ENCODE data around the gene TM6SF1. TPM values are rescaled to one million over a fixed set of nuclear protein-coding genes. Genes with fewer than 3 reads are reported as not detected.

The TM6SF1 gene
- total and polyA plus RNA-seq, 2 experiments from 2014 or later = 0.14 TPM; not detected in 1

DNA sequence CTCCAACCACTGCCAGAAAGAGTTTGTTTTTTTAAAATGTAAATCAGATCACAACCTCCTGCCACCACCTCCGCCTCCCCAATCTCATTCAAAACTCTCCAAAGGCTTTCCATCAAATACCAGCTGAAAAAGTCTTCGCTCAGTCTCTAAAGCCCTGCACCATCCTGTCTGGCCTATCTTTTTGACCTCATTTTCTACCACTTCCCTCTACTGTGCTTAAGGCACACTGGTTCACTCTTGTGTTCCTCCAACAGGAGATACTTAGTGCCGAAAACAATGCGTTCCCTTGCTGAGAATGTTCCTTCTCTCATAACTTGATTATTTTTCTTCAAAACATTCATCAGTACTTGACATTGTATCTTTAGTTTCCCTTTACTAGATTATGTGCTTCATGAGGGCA is 43.9 kb upstream of the TM6SF1 start:
- no peaks in the 10 kb centered on the region for H3K27me3 ChIP-seq (replicated peaks; ENCODE audit: insufficient read depth)
- no peak overlapping the region for H3K4me3 ChIP-seq
- H3K36me3 ChIP-seq (ENCODE audit: low read depth) = no peaks in the 10 kb centered on the region
- peaks cover 81% of the 10 kb centered on the region for H3K79me2 ChIP-seq (ENCODE audit: insufficient read depth)
- H3K9me3 ChIP-seq (ENCODE audit: low read depth) = no peaks in the 10 kb centered on the region
- peaks cover 16% of the 10 kb centered on the region; the same call in 1 of the 2 replicates for H4K20me1 ChIP-seq (ENCODE audit: insufficient read depth)
- DNase-seq = no peak
- no peak overlapping the region for H3K4me2 ChIP-seq (ENCODE audit: unreplicated experiment)
- in situ Hi-C loops (cut with MboI) = no loop called here
- H2AFZ ChIP-seq = no peak overlapping the region
- TF ChIP-seq EZH2phosphoT487 (IDR thresholded peaks at IDR 0.05; ENCODE audit: insufficient read depth, low read depth) (no peak), EZH2 (IDR thresholded peaks at IDR 0.05; ENCODE audit: insufficient read depth, poor library complexity, severe bottlenecking) (no peak)
- H3F3A ChIP-seq (ENCODE audit: insufficient read depth) = peaks cover 39% of the 10 kb centered on the region
- no peak overlapping the region for H3K9ac ChIP-seq
- WGBS, 2 experiments (ENCODE audit: low coverage in 1 of 2, low lambda C conversion rate in 2 of 2, missing lambda C conversion rate in 2 of 2) = 99% methylated on average over 4 of the region's 4 CpGs
- H3K4me1 ChIP-seq (ENCODE audit: insufficient read depth) = peaks cover 32% of the 10 kb centered on the region
- H3K27ac ChIP-seq = no peak overlapping the region
- no peaks in the 10 kb centered on the region for H3K9me2 ChIP-seq (ENCODE audit: insufficient read depth)

DNA sequence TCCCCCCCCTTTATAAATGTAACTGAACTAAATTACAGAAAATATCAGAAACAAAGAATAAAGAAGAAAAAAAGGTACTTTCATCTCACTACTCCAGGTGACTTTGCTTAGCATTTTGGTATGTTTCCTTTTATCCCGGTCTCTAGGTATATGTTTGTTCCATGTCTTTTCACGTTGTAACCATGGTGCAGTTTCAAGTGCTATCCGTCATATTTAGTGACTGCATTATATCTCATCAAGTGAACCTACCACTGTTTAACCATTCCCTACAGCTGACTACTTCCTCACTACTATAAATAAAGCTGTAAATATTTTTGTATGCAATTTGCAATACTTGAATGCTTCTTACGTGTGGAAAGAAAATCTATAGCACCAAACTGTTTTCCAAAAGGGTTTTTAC is 42.6 kb upstream of the TM6SF1 start:
- in situ Hi-C loops (cut with MboI) = no loop called here

GRCh38 chr15:83065431-83065830 is 42.0 kb upstream of the TM6SF1 start:
- no peaks in the 10 kb centered on the region for H3K9me2 ChIP-seq (ENCODE audit: insufficient read depth)
- in situ Hi-C loops (cut with MboI) = no loop called here
- WGBS, 2 experiments (ENCODE audit: low coverage in 1 of 2, low lambda C conversion rate in 2 of 2, missing lambda C conversion rate in 2 of 2) = 18 to 20% methylated on average over 3 of the region's 3 CpGs
- no peaks in the 10 kb centered on the region for H3K9me3 ChIP-seq (ENCODE audit: low read depth)
- H3K4me3 ChIP-seq = peak overlapping the region; percentile 81
- H3K4me1 ChIP-seq (ENCODE audit: insufficient read depth) = peaks cover 32% of the 10 kb centered on the region
- H3F3A ChIP-seq (ENCODE audit: insufficient read depth) = peaks cover 39% of the 10 kb centered on the region
- H4K20me1 ChIP-seq (ENCODE audit: insufficient read depth) = peaks cover 16% of the 10 kb centered on the region; the same call in 1 of the 2 replicates
- H3K27ac ChIP-seq = peak overlapping the region; percentile 78; the same call in 1 of the 2 replicates
- peak; percentile 25 for DNase-seq
- H3K79me2 ChIP-seq (ENCODE audit: insufficient read depth) = peaks cover 62% of the 10 kb centered on the region
- H2AFZ ChIP-seq = no peak overlapping the region
- H3K4me2 ChIP-seq (ENCODE audit: unreplicated experiment) = peak overlapping the region; percentile 93
- H3K27me3 ChIP-seq (replicated peaks; ENCODE audit: insufficient read depth) = no peaks in the 10 kb centered on the region
- peak overlapping the region; percentile 91 for H3K9ac ChIP-seq
- TF ChIP-seq EZH2 (IDR thresholded peaks at IDR 0.05; ENCODE audit: insufficient read depth, poor library complexity, severe bottlenecking) (no peak), EZH2phosphoT487 (IDR thresholded peaks at IDR 0.05; ENCODE audit: insufficient read depth, low read depth) (no peak)
- H3K36me3 ChIP-seq (ENCODE audit: low read depth) = no peaks in the 10 kb centered on the region

More for the DNA sequence above, 42.6 kb upstream of the TM6SF1 start:
- Histone ChIP-seq H3K9me2 (ENCODE audit: insufficient read depth) (no peaks in the 10 kb centered on the region), H3F3A (ENCODE audit: insufficient read depth) (peaks cover 39% of the 10 kb centered on the region), H3K79me2 (ENCODE audit: insufficient read depth) (peaks cover 67% of the 10 kb centered on the region), H3K9ac (peak overlapping the region; percentile 91), H3K36me3 (ENCODE audit: low read depth) (no peaks in the 10 kb centered on the region), H3K27ac (peak overlapping the region; percentile 78; the same call in 1 of the 2 replicates), H3K4me1 (ENCODE audit: insufficient read depth) (peaks cover 32% of the 10 kb centered on the region), H4K20me1 (ENCODE audit: insufficient read depth) (peaks cover 16% of the 10 kb centered on the region; the same call in 1 of the 2 replicates), H2AFZ (no peak overlapping the region), H3K4me3 (peak overlapping the region; percentile 81), H3K27me3 (replicated peaks; ENCODE audit: insufficient read depth) (no peaks in the 10 kb centered on the region), H3K9me3 (ENCODE audit: low read depth) (no peaks in the 10 kb centered on the region), H3K4me2 (ENCODE audit: unreplicated experiment) (peak overlapping the region; percentile 93)
- peak; percentile 64 for DNase-seq
- WGBS, 2 experiments (ENCODE audit: low coverage in 1 of 2, low lambda C conversion rate in 2 of 2, missing lambda C conversion rate in 2 of 2) = 10 to 21% methylated on average over 4 of the region's 4 CpGs
- TF ChIP-seq EZH2phosphoT487 (IDR thresholded peaks at IDR 0.05; ENCODE audit: insufficient read depth, low read depth) (no peak), EZH2 (IDR thresholded peaks at IDR 0.05; ENCODE audit: insufficient read depth, poor library complexity, severe bottlenecking) (no peak)

DNA sequence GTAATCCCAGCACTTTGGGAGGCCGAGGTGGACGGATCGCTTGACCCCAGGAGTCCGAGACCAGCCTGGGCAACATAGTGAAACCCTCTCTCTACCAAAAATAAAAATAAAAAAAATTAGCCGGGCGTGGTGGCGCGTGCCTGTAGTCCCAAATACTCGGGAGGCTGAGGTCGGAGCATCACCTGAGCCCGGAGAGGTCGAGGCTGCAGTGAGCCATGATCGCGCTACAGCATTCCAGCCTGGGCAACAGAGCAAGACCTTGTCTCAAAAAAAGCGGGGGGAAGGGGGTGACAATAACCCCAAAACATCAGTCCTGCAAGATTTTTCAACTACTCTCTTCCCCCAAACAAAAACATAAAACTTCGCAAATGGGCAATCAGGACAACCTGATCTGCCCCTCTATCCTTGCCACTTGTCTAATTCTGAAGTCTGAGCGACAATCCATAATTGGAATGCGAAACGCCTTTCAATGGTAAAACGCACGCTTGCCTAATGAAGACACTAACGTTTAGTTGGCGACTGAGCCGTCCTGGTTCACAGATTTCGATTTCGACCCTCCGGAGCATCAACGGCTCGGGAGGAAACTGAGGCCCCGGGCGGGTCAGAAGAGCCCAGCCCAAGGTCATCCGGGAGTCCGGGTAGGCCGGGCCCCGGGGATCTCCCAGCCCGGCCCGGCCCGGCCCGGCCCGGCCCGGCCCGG is 41.3 kb upstream of the TM6SF1 start:
- H3K27ac ChIP-seq = peak overlapping the region; percentile 78
- H3K36me3 ChIP-seq (ENCODE audit: low read depth) = no peaks in the 10 kb centered on the region
- DNase-seq = peak; percentile 28
- H3K9me2 ChIP-seq (ENCODE audit: insufficient read depth) = no peaks in the 10 kb centered on the region
- H3F3A ChIP-seq (ENCODE audit: insufficient read depth) = peaks cover 37% of the 10 kb centered on the region
- in situ Hi-C loops (cut with MboI) = no loop called here
- peak overlapping the region; percentile 91 for H3K9ac ChIP-seq
- H3K4me1 ChIP-seq (ENCODE audit: insufficient read depth) = peaks cover 32% of the 10 kb centered on the region
- 3 to 4% methylated on average over 31 to 33 of the region's 42 CpGs for WGBS, 2 experiments (ENCODE audit: low coverage in 1 of 2, low lambda C conversion rate in 2 of 2, missing lambda C conversion rate in 2 of 2)
- peak overlapping the region; percentile 79 for H2AFZ ChIP-seq
- H3K27me3 ChIP-seq (replicated peaks; ENCODE audit: insufficient read depth) = no peaks in the 10 kb centered on the region
- H3K4me2 ChIP-seq (ENCODE audit: unreplicated experiment) = peak overlapping the region; percentile 93
- TF ChIP-seq EZH2 (IDR thresholded peaks at IDR 0.05; ENCODE audit: insufficient read depth, poor library complexity, severe bottlenecking) (no peak), EZH2phosphoT487 (IDR thresholded peaks at IDR 0.05; ENCODE audit: insufficient read depth, low read depth) (no peak)
- no peaks in the 10 kb centered on the region for H3K9me3 ChIP-seq (ENCODE audit: low read depth)
- peaks cover 54% of the 10 kb centered on the region for H3K79me2 ChIP-seq (ENCODE audit: insufficient read depth)
- peaks cover 13% of the 10 kb centered on the region; the same call in 1 of the 2 replicates for H4K20me1 ChIP-seq (ENCODE audit: insufficient read depth)
- H3K4me3 ChIP-seq = peak overlapping the region; percentile 81
